ENCODE measurements around the gene KCNV2.

KCNV2 gene

DNA sequence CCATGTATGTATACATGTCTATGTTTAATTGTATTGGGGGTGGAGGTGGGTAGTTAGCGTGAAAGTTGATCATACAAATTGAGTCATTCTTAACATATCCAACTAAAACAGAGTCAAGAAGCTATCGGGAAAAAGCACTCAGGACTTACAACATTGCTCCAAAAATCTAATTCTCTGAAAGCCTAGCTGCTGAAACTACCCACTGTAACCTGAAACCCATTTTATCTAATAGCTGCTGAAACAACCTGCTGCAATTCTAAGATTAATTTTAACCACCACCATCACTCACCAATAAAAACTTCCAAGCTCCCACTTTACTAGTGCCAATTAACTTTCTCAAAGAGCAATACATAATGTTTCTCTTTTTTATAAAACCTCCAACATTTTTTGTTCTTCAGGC is 32.2 kb downstream of the KCNV2 start:
- in situ Hi-C loops (cut with MboI; ENCODE audit: low sequenced_read_pairs), result loop anchor here (25.0 kb wide), 2 partner anchors 287 to 612 kb away; no protein-coding TSS in a partner anchor

DNA sequence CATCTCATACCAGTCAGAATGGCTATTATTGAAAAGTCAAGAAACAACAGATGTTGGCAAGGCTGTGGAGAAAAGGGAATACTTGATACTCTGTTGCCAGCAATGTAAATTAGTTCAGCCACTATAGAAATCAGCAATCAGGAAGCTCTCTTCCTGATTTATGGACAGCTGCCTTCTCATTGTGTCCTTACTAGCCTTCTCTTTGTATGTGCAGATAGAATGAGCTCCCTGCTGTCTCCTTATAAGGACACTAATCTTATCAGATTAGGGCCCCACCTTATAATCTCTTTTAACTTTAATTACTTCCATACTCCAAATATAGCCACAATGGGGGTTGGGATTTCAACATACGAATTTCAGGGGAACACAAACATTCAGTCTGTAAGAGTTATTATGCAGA is 38.0 kb downstream of the KCNV2 start:
- in situ Hi-C loops (cut with MboI; ENCODE audit: low sequenced_read_pairs), result no loop called here

DNA sequence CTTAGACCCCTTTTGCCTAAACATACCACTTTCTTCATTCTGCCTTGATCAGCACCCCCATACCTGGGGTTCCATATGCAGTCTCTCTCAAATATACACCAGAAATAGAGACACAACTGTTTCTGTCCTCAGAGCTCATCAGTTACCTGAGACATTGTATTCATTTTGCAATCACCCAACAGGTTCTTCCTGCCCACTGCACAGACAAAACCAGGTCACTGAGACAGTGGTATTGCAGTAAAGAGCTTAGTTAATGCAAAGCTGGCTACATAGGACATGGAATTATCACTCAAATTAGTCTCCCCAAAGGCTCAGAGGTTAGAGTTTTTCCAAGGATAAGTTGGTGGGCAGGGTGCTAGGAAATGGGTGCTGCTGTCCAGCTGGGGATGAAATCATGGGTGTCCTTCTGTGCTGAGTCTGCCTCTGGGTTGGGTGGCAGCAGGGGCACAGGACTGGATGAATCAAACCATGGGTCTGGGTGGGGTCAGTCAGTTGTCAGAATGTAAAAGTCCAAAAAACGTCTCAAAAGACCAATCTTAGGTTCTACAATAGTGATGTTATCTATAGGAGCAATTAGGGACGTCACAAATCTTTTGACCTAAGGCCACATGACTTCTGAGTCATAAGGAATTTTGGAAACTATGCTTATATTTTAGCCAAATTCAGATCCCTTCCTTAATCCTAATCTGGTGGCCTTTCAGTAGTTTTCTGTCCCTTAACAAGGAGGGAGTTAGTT is 41.0 kb downstream of the KCNV2 start:
- in situ Hi-C loops (cut with MboI; ENCODE audit: low sequenced_read_pairs), result no loop called here

DNA sequence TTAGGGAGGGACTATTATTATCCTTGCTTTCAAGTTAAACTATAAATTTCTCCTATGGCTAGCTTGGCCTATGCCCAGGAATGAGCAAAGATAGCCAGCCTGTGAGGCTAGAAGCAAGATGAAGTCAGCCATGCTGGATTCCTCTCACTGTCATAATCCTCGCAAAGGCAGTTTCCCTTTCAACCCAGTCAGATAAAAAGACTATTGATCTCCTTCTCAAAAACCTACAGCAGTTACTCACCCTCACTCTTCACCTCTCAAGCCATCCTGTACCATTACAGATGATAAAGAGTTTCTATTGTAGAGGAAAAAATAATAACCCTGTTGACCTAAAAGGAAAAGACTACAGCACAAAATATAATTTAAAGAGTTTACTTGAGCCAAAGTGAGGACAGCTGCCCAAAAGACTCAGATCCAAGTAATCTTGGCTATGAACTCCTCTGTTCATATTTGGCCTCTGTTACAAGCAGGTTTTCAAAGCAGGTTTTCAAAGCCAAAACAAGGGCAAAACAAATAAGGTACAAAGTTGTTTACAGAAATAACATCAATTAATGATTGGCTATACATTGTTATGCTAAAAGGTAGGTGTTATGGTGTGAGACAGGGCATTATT is 41.7 kb downstream of the KCNV2 start:
- in situ Hi-C loops (cut with MboI; ENCODE audit: low sequenced_read_pairs), result no loop called here

DNA sequence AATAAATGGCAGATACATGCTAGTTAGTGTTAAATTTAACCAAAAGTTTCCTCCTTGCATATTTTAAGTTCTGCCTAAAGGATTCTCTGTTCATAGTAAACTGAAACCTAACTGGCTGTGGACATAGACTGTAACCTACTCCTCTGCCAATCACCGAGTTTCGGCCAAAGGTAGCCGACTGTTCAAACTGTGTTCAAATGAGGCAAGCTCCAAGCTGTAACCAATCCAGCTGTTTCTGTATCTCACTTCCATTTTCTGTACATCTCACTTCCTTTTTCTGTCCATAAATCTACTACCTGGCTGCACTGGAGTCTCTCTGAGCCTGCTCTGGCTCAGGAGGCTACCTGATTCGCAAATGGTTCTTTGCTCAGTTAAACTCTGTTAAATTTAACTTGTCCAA is 44.1 kb downstream of the KCNV2 start:
- in situ Hi-C loops (cut with MboI; ENCODE audit: low sequenced_read_pairs), result no loop called here

DNA sequence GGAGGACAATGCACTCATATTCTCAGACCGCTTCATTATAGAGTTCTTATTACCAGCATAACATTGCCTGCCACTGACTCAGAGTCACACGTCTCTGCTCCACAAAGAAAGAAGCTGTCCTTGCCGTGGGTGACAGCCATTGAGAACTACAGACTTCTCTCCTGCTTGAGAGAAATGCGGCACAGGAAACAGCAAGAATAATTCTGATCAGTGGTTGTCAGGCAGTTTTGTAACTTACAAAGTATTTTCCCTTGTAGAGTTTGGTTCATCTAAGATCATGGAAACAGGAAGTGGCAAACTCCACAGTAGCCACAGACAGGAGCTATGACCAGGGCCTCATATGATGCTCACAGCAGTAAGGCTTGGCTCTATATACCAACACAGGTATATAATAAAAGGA is 47.0 kb downstream of the KCNV2 start:
- in situ Hi-C loops (cut with MboI; ENCODE audit: low sequenced_read_pairs), result no loop called here

DNA sequence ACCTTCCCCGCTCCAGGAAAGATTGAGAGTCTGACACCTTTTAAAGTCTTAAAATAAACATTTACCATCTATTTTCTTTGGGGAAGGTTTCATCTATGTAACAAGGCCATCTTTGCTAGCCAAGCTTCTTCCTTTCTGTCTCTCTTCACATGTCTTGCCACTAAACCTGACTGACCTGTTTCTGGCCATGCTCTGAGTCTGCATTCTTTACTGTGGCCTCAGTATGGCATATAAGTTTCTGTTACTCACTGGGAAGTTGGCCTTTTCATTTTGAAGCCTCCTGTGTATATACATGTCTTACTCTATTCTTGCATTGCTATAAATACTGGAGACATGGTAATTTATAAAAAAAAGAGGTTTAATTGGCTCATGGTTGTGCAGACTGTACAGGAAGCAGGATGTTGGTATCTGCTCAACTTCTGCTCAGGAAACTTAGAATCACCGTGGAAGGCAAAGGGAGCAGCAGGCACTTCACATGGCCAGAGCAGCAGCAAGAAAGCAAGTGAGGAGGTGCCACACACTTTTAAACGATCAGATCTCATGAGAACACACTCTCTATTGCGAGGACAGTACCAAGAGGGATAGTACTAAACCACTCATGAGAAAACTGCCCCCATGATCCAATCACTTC is 48.1 kb downstream of the KCNV2 start:
- in situ Hi-C loops (cut with MboI; ENCODE audit: low sequenced_read_pairs), result no loop called here

DNA sequence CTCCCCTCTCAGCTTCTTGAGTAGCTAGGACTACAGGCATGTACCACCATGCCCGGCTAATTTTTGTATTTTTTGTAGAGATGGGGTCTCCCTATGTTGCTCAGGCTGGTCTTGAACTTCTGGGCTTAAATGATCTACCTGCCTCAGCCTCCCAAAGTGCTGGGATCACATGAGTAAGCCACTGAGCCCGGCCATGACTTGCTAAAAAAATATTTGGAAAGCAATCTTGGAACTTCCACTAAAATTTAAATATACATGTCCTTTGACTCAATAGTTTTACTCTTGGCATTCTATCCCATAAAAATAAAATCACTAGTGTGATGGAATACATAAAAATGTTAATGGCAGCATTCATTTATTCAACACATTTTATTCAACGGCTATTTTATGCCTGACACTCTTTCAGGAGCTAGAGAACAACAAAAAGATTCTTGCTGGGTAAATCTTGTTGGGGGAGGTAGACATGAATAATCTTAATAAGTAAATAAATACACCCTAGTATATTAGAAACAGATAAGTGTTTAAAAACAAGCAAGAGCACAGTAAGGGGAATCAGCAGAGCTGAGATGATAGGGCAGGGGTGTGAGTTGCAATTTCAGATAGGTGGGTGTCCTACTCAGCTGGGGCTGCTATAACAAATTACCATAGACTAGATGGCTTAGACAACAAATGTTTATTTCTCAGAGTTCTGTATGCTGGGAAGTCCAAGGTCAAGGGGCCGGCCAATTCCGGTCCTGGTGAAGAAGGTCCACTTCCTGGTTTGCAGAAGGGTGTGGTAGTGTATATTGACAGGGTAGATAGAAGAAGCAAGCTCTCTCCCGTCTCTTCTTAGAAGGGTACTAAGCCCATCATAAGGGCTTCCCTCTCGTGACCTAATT is 50.7 kb downstream of the KCNV2 start:
- in situ Hi-C loops (cut with MboI; ENCODE audit: low sequenced_read_pairs), result no loop called here

DNA sequence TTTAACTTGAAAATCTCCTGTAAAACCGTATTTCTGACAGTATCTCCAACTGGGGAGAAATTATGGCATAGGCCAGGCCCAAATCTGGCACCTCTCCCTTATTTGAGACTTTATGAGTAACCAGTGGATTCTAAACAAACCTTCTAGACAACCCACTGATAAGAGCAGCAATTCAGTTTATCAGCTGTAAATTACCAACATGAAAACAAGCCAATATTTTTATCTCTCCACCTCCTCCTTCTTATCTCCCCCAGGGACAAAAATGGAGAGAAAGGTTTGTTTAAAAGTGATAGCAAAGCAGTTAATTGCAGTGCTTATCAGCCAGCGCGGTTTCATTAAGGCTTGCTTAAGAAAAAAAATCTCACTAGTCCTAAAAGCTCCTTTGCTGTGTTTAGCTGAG is 53.8 kb downstream of the KCNV2 start:
- in situ Hi-C loops (cut with MboI; ENCODE audit: low sequenced_read_pairs), result no loop called here

DNA sequence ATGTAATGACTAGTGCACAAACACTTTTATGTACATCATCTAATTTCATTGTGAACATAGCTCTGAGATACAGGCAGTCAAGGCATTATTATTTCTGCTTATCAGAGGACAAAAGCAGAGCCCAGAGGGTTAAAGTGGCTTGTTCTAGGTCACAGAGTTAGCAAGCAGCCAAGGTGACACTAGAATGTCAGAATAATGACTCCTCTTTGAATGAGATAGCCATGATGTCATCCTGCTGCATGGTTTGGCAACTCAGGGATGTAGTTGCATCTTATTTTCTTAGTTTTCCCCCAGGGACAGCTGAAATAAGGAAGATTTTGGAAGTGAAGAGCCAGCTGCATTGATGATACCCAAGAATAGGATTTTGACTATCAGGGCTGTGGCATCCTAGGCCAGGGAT is 54.4 kb downstream of the KCNV2 start:
- in situ Hi-C loops (cut with MboI; ENCODE audit: low sequenced_read_pairs), result no loop called here

DNA sequence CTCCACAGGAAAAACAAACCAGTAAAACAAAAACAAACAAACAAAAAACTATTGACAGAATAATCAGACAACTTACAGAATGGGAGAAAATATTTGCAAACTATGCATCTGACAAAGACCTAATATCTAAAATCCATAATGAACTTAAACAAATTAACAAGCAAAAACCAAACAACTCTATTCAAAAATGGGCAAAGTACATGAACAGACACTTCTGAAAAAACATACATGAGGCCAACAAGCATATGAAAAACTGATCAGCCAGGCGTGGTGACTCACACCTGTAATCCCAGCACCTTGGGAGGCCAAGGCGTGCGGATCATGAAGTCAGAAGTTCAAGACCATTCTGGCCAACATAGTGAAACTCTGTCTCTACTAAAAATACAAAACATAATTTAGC is 60.1 kb downstream of the KCNV2 start:
- in situ Hi-C loops (cut with MboI; ENCODE audit: low sequenced_read_pairs), result no loop called here

DNA sequence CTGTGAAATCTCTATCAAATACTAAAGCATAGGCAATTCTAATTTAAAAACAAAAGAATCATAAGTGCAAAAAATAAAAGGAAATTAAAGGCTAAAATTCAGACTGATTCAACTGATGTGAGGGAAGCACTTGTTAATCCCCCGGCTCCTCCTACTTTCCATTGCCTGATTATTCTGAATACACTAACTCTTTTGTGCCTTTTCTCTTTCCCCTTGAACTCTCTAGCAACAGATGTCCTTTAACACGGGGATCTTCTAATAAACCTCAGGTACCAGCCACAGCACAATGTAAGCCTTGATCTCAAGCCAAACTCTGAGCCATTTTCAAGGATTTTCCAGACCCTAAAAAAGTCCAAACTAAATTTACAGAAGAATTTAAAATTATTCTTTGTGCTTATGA is 61.5 kb downstream of the KCNV2 start:
- in situ Hi-C loops (cut with MboI; ENCODE audit: low sequenced_read_pairs), result no loop called here

Measured in HL-60/S4 treated with phorbol 12-myristate 13-acetate at 8.2 ng/mL for 4 days and 3 days (cell line).